WTC11 (cell line): ENCODE data around the gene FBRSL1. TPM values are rescaled to one million over a fixed set of nuclear protein-coding genes. Genes with fewer than 3 reads are reported as not detected.

Source experiments
- ATAC-seq: fragments of 200-7000 bp; cut with Tn5 transposase; 2 replicates; pipeline ENCODE4 v1.10.0; 2021; ENCODE audit warnings: mild to moderate bottlenecking, moderate library complexity
- CTCF ChIA-PET: fragments of 300-600 bp; sonication (Branson Sonifier 250); formaldehyde crosslinking; loops from one replicate; lab custom pipeline; 2021; ENCODE audit warnings: antibody characterized with exemption; lab: Charles Lee
- POLR2A ChIA-PET: fragments of 350-600 bp; sonication (Branson Sonifier 250); formaldehyde crosslinking; loops from one replicate; lab custom pipeline; 2021; ENCODE audit warnings: antibody characterized with exemption; lab: Charles Lee
- DNase-seq: peaks from one replicate; pipeline ENCODE4 v3.0.0; 2021; ENCODE audit warnings: low spot score
- H3K27ac Mint-ChIP-seq: 2 replicates; pipeline ENCODE4 v1.8.0; 2021; ENCODE audit warnings: mixed read lengths
- H3K27me3 Mint-ChIP-seq: 2 replicates; pipeline ENCODE4 v1.8.0; 2021; ENCODE audit warnings: low read depth, mild to moderate bottlenecking, moderate library complexity, mixed read lengths
- H3K36me3 Mint-ChIP-seq: 2 replicates; pipeline ENCODE4 v1.8.0; 2021; ENCODE audit warnings: mixed read lengths
- H3K4me1 Mint-ChIP-seq: 2 replicates; pipeline ENCODE4 v1.8.0; 2022; ENCODE audit warnings: mixed read lengths
- H3K4me3 Mint-ChIP-seq: 2 replicates; pipeline ENCODE4 v1.8.0; 2021; ENCODE audit warnings: mild to moderate bottlenecking, moderate library complexity, mixed read lengths
- H3K9me3 Mint-ChIP-seq: 2 replicates; pipeline ENCODE4 v1.8.0; 2021; ENCODE audit warnings: mixed read lengths
- CTCF ChIP-seq: fragments of 200-600 bp; IDR thresholded peaks from 2 replicates; pipeline ENCODE4 v1.8.0; 2022; ENCODE audit warnings: antibody characterized with exemption
- GRHL2 ChIP-seq: fragments of 250-450 bp; sonication (Bioruptor Pico); IDR thresholded peaks from 2 replicates; pipeline ENCODE4 v1.8.0; 2022; ENCODE audit warnings: mild to moderate bottlenecking, moderate library complexity; ENCODE audit not compliant: insufficient replicate concordance, severe bottlenecking
- GTF2I ChIP-seq: fragments of 250-450 bp; sonication (Bioruptor Pico); conservative IDR thresholded peaks from 2 replicates; pipeline ENCODE4 v1.4.0; 2021; ENCODE audit warnings: mild to moderate bottlenecking
- IRF2 ChIP-seq: sonication (generic); formaldehyde crosslinking; IDR thresholded peaks from 2 replicates; pipeline ENCODE4 v1.8.0; 2022; ENCODE audit warnings: low read depth, missing genetic modification reagents, borderline replicate concordance
- NFYB ChIP-seq: sonication (generic); formaldehyde crosslinking; conservative IDR thresholded peaks from 2 replicates; pipeline ENCODE4 v1.8.0; 2022; ENCODE audit warnings: low read depth, missing genetic modification reagents
- RELA ChIP-seq: sonication (generic); formaldehyde crosslinking; IDR thresholded peaks from 2 replicates; pipeline ENCODE4 v1.8.1; 2022; ENCODE audit warnings: missing genetic modification reagents, mild to moderate bottlenecking, borderline replicate concordance
- RORB ChIP-seq: fragments of 250-450 bp; sonication (Bioruptor Pico); IDR thresholded peaks from 2 replicates; pipeline ENCODE4 v1.9.0; 2021; ENCODE audit warnings: mild to moderate bottlenecking
- TCF7 ChIP-seq: sonication (generic); formaldehyde crosslinking; IDR thresholded peaks from 2 replicates; pipeline ENCODE4 v1.8.0; 2022; ENCODE audit warnings: mild to moderate bottlenecking, low read depth, missing genetic modification reagents, moderate library complexity
- TEAD4 ChIP-seq: sonication (generic); formaldehyde crosslinking; IDR thresholded peaks from 2 replicates; pipeline ENCODE4 v1.8.0; 2022; ENCODE audit warnings: mild to moderate bottlenecking, missing genetic modification reagents
- ZSCAN18 ChIP-seq: fragments of 250-450 bp; sonication (Bioruptor Pico); IDR thresholded peaks from 2 replicates; pipeline ENCODE4 v2.1.2; 2022; ENCODE audit warnings: mild to moderate bottlenecking, moderate library complexity
- total RNA-seq: library from RNA; stranded (reverse); gene quantifications from 3 replicates; pipeline ENCODE4 v1.2.3, GENCODE V29; 2021
- TF ChIP-seq, protein P1 (sequence below): sonication (generic); formaldehyde crosslinking; IDR thresholded peaks from 2 replicates; pipeline ENCODE4 v1.8.0; 2022; ENCODE audit warnings: mild to moderate bottlenecking, missing genetic modification reagents
- TF ChIP-seq, protein P2 (sequence below): fragments of 250-450 bp; sonication (Bioruptor Pico); IDR thresholded peaks from 2 replicates; pipeline ENCODE4 v1.9.0; 2021; ENCODE audit warnings: mild to moderate bottlenecking, borderline replicate concordance
- TF ChIP-seq, protein P3 (sequence below): sonication (generic); formaldehyde crosslinking; IDR thresholded peaks from 2 replicates; pipeline ENCODE4 v1.8.1; 2023; ENCODE audit warnings: mild to moderate bottlenecking, missing genetic modification reagents

FBRSL1 gene
- total RNA-seq, 1 experiment from 2014 or later, result 129 TPM

- TF ChIP-seq, protein P1, sequence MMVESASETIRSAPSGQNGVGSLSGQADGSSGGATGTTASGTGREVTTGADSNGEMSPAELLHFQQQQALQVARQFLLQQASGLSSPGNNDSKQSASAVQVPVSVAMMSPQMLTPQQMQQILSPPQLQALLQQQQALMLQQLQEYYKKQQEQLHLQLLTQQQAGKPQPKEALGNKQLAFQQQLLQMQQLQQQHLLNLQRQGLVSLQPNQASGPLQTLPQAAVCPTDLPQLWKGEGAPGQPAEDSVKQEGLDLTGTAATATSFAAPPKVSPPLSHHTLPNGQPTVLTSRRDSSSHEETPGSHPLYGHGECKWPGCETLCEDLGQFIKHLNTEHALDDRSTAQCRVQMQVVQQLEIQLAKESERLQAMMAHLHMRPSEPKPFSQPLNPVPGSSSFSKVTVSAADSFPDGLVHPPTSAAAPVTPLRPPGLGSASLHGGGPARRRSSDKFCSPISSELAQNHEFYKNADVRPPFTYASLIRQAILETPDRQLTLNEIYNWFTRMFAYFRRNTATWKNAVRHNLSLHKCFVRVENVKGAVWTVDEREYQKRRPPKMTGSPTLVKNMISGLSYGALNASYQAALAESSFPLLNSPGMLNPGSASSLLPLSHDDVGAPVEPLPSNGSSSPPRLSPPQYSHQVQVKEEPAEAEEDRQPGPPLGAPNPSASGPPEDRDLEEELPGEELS (CRISPR knock-in tag), result no peak
- TF ChIP-seq GTF2I (CRISPR knock-in tag) (no peak), RORB (CRISPR knock-in tag) (no peak), RELA (no peak), ZSCAN18 (no peak), TEAD4 (CRISPR knock-in tag) (no peak), TCF7 (no peak), IRF2 (CRISPR knock-in tag) (no peak)
Observed at GRCh38 chr12:132492951-132493350, 3.0 kb downstream of the FBRSL1 start (continued).

GRCh38 chr12:132493482-132494178, 3.7 kb downstream of the FBRSL1 start:
- CTCF ChIA-PET, result interaction anchor here (1.1 kb wide), 1 partner anchor 67 kb away, joined by 3 read pairs; no protein-coding TSS in a partner anchor
- no peak overlapping the region for H3K4me3 Mint-ChIP-seq
- TF ChIP-seq CTCF (no peak), NFYB (CRISPR knock-in tag) (no peak), GRHL2 (CRISPR knock-in tag) (no peak)
- TF ChIP-seq, protein P2, sequence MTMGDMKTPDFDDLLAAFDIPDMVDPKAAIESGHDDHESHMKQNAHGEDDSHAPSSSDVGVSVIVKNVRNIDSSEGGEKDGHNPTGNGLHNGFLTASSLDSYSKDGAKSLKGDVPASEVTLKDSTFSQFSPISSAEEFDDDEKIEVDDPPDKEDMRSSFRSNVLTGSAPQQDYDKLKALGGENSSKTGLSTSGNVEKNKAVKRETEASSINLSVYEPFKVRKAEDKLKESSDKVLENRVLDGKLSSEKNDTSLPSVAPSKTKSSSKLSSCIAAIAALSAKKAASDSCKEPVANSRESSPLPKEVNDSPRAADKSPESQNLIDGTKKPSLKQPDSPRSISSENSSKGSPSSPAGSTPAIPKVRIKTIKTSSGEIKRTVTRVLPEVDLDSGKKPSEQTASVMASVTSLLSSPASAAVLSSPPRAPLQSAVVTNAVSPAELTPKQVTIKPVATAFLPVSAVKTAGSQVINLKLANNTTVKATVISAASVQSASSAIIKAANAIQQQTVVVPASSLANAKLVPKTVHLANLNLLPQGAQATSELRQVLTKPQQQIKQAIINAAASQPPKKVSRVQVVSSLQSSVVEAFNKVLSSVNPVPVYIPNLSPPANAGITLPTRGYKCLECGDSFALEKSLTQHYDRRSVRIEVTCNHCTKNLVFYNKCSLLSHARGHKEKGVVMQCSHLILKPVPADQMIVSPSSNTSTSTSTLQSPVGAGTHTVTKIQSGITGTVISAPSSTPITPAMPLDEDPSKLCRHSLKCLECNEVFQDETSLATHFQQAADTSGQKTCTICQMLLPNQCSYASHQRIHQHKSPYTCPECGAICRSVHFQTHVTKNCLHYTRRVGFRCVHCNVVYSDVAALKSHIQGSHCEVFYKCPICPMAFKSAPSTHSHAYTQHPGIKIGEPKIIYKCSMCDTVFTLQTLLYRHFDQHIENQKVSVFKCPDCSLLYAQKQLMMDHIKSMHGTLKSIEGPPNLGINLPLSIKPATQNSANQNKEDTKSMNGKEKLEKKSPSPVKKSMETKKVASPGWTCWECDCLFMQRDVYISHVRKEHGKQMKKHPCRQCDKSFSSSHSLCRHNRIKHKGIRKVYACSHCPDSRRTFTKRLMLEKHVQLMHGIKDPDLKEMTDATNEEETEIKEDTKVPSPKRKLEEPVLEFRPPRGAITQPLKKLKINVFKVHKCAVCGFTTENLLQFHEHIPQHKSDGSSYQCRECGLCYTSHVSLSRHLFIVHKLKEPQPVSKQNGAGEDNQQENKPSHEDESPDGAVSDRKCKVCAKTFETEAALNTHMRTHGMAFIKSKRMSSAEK (CRISPR knock-in tag), result no peak
- TF ChIP-seq, protein P1 (CRISPR knock-in tag), result no peak
- TF ChIP-seq, protein P3, sequence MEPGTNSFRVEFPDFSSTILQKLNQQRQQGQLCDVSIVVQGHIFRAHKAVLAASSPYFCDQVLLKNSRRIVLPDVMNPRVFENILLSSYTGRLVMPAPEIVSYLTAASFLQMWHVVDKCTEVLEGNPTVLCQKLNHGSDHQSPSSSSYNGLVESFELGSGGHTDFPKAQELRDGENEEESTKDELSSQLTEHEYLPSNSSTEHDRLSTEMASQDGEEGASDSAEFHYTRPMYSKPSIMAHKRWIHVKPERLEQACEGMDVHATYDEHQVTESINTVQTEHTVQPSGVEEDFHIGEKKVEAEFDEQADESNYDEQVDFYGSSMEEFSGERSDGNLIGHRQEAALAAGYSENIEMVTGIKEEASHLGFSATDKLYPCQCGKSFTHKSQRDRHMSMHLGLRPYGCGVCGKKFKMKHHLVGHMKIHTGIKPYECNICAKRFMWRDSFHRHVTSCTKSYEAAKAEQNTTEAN, result no peak
- DNase-seq (no peak), ATAC-seq (no peak)
- no peaks in the 10 kb centered on the region for H3K9me3 Mint-ChIP-seq
- peaks cover 16% of the 10 kb centered on the region for H3K4me1 Mint-ChIP-seq
- H3K27me3 Mint-ChIP-seq, result peaks cover 12% of the 10 kb centered on the region
- no peaks in the 10 kb centered on the region for H3K36me3 Mint-ChIP-seq
- H3K27ac Mint-ChIP-seq, result no peak overlapping the region
- POLR2A ChIA-PET, result no interaction called here
